HL-60 (cell line): ENCODE measurements around the gene MYADML2.
A peak's percentile ranks its signal among the peaks of the same experiment; 100 is the strongest.

ENCODE experiments used
- DNase-seq, 2 experiments: peaks; one replicate each; pipeline ENCODE4 v3.0.0-alpha.2; 2010 to 2020; ENCODE audit warnings: low read depth in 1 of 2, low spot score in 1 of 2
- H3K27ac ChIP-seq: fragments of 250-450 bp; sonication (Bioruptor Pico); replicated peaks from 2 replicates; pipeline ENCODE4 v1.5.1; 2020; ENCODE audit warnings: mild to moderate bottlenecking, moderate library complexity
- H3K27me3 ChIP-seq: fragments of 250-450 bp; sonication (Bioruptor Pico); 2 replicates; pipeline ENCODE4 v1.5.1; 2021; ENCODE audit warnings: mild to moderate bottlenecking, moderate library complexity; ENCODE audit not compliant: insufficient read depth, poor library complexity, severe bottlenecking
- H3K4me3 ChIP-seq: replicated peaks from 2 replicates; pipeline ENCODE4 v1.5.1; 2011; ENCODE audit warnings: mild to moderate bottlenecking, control low read depth, low read length; ENCODE audit not compliant: insufficient read depth
- CTCF ChIP-seq: IDR thresholded peaks from one replicate; pipeline ENCODE4 v1.5.1; 2011; ENCODE audit warnings: low read length, control low read depth, inconsistent platforms; ENCODE audit not compliant: insufficient read depth
- GABPA ChIP-seq: IDR thresholded peaks from 2 replicates; pipeline ENCODE4 v1.6.1; 2012; ENCODE audit warnings: low read depth
- POLR2AphosphoS5 ChIP-seq: IDR thresholded peaks from 2 replicates; pipeline ENCODE4 v1.6.1; 2012; ENCODE audit warnings: low read depth
- REST ChIP-seq: IDR thresholded peaks from 2 replicates; pipeline ENCODE4 v1.6.1; 2012; ENCODE audit warnings: low read depth; ENCODE audit not compliant: insufficient replicate concordance
- SPI1 ChIP-seq: IDR thresholded peaks from 2 replicates; pipeline ENCODE4 v1.6.1; 2012; ENCODE audit warnings: low read depth, mild to moderate bottlenecking, borderline replicate concordance

MYADML2 gene

GRCh38 chr17:81895400-81895799, 51.6 kb downstream of the MYADML2 start:
- Histone ChIP-seq H3K4me3 (no peak overlapping the region), H3K27me3 (no peaks in the 10 kb centered on the region), H3K27ac (no peak overlapping the region)
- TF ChIP-seq GABPA (no peak), CTCF (no peak), SPI1 (no peak), POLR2AphosphoS5 (no peak), REST (no peak)
- DNase-seq: no peak

- no peak for TF ChIP-seq CTCF
- peak; percentile 49 for TF ChIP-seq REST
- no peak for TF ChIP-seq GABPA
- no peak for TF ChIP-seq POLR2AphosphoS5
- TF ChIP-seq SPI1: no peak
- Histone ChIP-seq H3K4me3 (peak overlapping the region; percentile 85), H3K27ac (no peak overlapping the region), H3K27me3 (no peaks in the 10 kb centered on the region)
- DNase-seq: no peak
These were observed 55.8 kb downstream of the MYADML2 start for GRCh38 chr17:81891303-81891552.

- peak in 1 of 2 experiments; percentile 36 for DNase-seq
- H3K27ac ChIP-seq: peak overlapping the region; percentile 87
- peak overlapping the region; percentile 85 for H3K4me3 ChIP-seq
- H3K27me3 ChIP-seq: no peaks in the 10 kb centered on the region
- TF ChIP-seq CTCF (no peak), POLR2AphosphoS5 (no peak; the same call in none of the 2 replicates), REST (no peak), SPI1 (no peak), GABPA (no peak)
These were observed 56.4 kb downstream of the MYADML2 start for GRCh38 chr17:81890447-81891302.
